Testis (tissue), 3 donors: ENCODE measurements around the gene DIAPH3. TPM values are rescaled to one million over a fixed set of nuclear protein-coding genes. Genes with fewer than 3 reads are reported as not detected.

ENCODE experiments used
- DNase-seq: peaks from one replicate; pipeline ENCODE4 v3.0.0-alpha.2; 2019
- H3K27ac ChIP-seq, 2 donors: fragments of 200-600 bp; sonication (generic); one replicate each; pipeline ENCODE4 v1.5.1; 2019
- H3K27me3 ChIP-seq: fragments of 200-600 bp; sonication (generic); one replicate; pipeline ENCODE4 v1.5.1; 2019
- H3K36me3 ChIP-seq: fragments of 200-600 bp; sonication (generic); one replicate; pipeline ENCODE4 v1.5.1; 2017; ENCODE audit warnings: low read depth; ENCODE audit errors: missing control alignments
- H3K4me1 ChIP-seq: fragments of 200-600 bp; sonication (generic); one replicate; pipeline ENCODE4 v1.5.1; 2019
- H3K4me3 ChIP-seq, 2 donors: fragments of 200-600 bp; sonication (generic); one replicate each; pipeline ENCODE4 v1.5.1; 2017 to 2019
- H3K9me3 ChIP-seq: fragments of 200-600 bp; sonication (generic); one replicate; pipeline ENCODE4 v1.5.1; 2017
- POLR2A ChIP-seq: fragments of 450-650 bp; IDR thresholded peaks from one replicate; pipeline ENCODE4 v1.6.1; 2017; ENCODE audit warnings: antibody characterized with exemption, mild to moderate bottlenecking, moderate library complexity
- whole genome bisulfite sequencing, 2 donors: methylation state at CpG; one replicate each; pipeline ENCODE4 v1.1.5; 2018; 5-methylcytosine and 5-hydroxymethylcytosine counted together
- intact Hi-C: fragments of 100-400 bp; cut with DNase I; formaldehyde crosslinking; loops from one replicate; pipeline ENCODE4 v1.15.1; 2023; ENCODE audit warnings: low total_unique reads
- polyA plus RNA-seq: library from polyadenylated mRNA; stranded (reverse); fragments of 350-450 nt; fragmentation: Illumina TruSeq; extraction: RNeasy Lipid Tissue Mini Kit (QIAGEN cat#74804); gene quantifications from one replicate; pipeline ENCODE4 v1.2.3, GENCODE V29; 2014; ENCODE audit warnings: low read depth, low replicate concordance; ENCODE audit not compliant: insufficient read depth
- total RNA-seq, 2 donors: library from RNA; depleted of rRNA; stranded (reverse); fragments of >200 nt; gene quantifications; one replicate each; pipeline ENCODE4 v1.2.3, GENCODE V29; 2016
- TF ChIP-seq, protein P1 (sequence below), 3 experiments: fragments of 450-650 bp in 2 of 3; fragments of 200-600 bp in 1 of 3; sonication (generic) in 1 of 3; IDR thresholded peaks; one replicate each; pipeline ENCODE4 v1.5.1; 2016 to 2019; ENCODE audit warnings: antibody characterized with exemption in 3 of 3, mild to moderate bottlenecking in 2 of 3, moderate library complexity in 1 of 3

The DIAPH3 gene
- total and polyA plus RNA-seq, 3 donors from 2014 or later = 12.5 to 30.3 (median 18.7) TPM

GRCh38 chr13:60120617-60121336 lies 43.0 kb downstream of the DIAPH3 start:
- no peak for TF ChIP-seq POLR2A
- TF ChIP-seq, protein P1, sequence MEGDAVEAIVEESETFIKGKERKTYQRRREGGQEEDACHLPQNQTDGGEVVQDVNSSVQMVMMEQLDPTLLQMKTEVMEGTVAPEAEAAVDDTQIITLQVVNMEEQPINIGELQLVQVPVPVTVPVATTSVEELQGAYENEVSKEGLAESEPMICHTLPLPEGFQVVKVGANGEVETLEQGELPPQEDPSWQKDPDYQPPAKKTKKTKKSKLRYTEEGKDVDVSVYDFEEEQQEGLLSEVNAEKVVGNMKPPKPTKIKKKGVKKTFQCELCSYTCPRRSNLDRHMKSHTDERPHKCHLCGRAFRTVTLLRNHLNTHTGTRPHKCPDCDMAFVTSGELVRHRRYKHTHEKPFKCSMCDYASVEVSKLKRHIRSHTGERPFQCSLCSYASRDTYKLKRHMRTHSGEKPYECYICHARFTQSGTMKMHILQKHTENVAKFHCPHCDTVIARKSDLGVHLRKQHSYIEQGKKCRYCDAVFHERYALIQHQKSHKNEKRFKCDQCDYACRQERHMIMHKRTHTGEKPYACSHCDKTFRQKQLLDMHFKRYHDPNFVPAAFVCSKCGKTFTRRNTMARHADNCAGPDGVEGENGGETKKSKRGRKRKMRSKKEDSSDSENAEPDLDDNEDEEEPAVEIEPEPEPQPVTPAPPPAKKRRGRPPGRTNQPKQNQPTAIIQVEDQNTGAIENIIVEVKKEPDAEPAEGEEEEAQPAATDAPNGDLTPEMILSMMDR (IDR thresholded peaks at IDR 0.05) = no peak
- Histone ChIP-seq H3K36me3 (no peaks in the 10 kb centered on the region), H3K27me3 (no peaks in the 10 kb centered on the region), H3K4me1 (no peaks in the 10 kb centered on the region), H3K9me3 (no peaks in the 10 kb centered on the region), H3K27ac (no peak overlapping the region), H3K4me3 (no peak overlapping the region)
- WGBS, 2 donors = 88 to 95% methylated on average over 6 of the region's 6 CpGs
- intact Hi-C loops = no loop called here
- DNase-seq = no peak

- no peak overlapping the region for H3K4me3 ChIP-seq
- no peaks in the 10 kb centered on the region for H3K27me3 ChIP-seq
- no peaks in the 10 kb centered on the region for H3K36me3 ChIP-seq
- DNase-seq = no peak
- TF ChIP-seq, protein P1 (IDR thresholded peaks at IDR 0.05) = no peak
- no peak for TF ChIP-seq POLR2A
- no peak overlapping the region for H3K27ac ChIP-seq
- no peaks in the 10 kb centered on the region for H3K4me1 ChIP-seq
- intact Hi-C loops = no loop called here
- no peaks in the 10 kb centered on the region for H3K9me3 ChIP-seq
- WGBS, 2 donors = 44 to 52% methylated on average over 5 of the region's 5 CpGs
Observed at GRCh38 chr13:60118696-60119400, 44.9 kb downstream of the DIAPH3 start.

DNA sequence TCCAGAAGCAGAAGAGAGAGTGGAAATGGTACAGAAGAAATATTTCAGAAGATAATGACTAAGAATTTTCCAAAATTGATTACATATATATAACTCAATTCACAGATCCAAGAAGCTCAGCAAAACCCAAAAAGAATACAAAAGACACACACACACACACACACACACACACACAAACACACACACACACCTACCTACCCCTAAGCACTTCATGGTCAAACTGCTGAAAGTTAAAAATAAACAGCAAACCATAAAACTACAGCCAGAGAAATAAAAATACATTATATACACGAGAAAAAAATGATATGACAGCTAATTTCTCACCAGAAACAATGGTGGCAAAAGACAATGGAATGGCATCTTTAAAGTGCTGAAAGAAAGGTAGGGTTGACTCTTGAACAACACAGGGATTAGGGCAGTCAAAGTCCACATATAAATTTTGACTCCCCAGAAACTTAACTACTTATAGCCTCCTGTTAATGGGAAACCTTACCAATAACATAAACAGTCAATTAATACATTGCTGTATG lies 49.2 kb downstream of the DIAPH3 start:
- H3K4me1 ChIP-seq = no peaks in the 10 kb centered on the region
- H3K27ac ChIP-seq = no peak overlapping the region
- WGBS, 2 donors = 84 to 96% methylated on average over 1 of the region's 1 CpG
- no peaks in the 10 kb centered on the region for H3K27me3 ChIP-seq
- TF ChIP-seq, protein P1 (IDR thresholded peaks at IDR 0.05) = no peak
- no peak for TF ChIP-seq POLR2A
- no peaks in the 10 kb centered on the region for H3K9me3 ChIP-seq
- H3K36me3 ChIP-seq = no peaks in the 10 kb centered on the region
- intact Hi-C loops = no loop called here
- no peak for DNase-seq
- H3K4me3 ChIP-seq = no peak overlapping the region

DNA sequence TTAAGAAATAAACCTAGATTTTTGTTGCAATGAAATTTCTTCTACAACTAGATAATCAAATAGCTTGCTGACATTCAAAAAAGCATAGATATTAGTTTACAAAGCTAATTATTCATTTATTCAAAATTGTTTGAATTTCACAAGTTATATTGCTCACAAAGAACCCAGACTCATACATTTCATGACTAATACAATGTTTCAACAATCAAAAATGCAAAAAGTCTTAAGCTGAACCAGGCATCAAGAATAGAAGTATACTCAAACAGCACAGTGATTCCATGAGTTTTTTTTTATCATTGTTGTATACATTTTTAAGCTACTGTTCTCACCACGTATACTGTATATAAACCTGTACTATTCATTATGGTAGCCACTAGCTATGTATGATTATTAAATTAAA lies 51.0 kb downstream of the DIAPH3 start:
- Histone ChIP-seq H3K4me3 (no peak overlapping the region), H3K4me1 (no peaks in the 10 kb centered on the region), H3K9me3 (no peaks in the 10 kb centered on the region), H3K27ac (no peak overlapping the region), H3K36me3 (no peaks in the 10 kb centered on the region), H3K27me3 (no peaks in the 10 kb centered on the region)
- no peak for TF ChIP-seq POLR2A
- TF ChIP-seq, protein P1 (IDR thresholded peaks at IDR 0.05) = no peak
- no peak for DNase-seq
- intact Hi-C loops = no loop called here
- 92 to 96% methylated on average over 1 of the region's 1 CpG for WGBS, 2 donors
